Measurements from ENCODE around the gene TRPM4.
"Not testable (repeated sequence)": the region's sequence is repeated elsewhere in the genome, so short reads cannot be mapped to it uniquely, and the experiment has no call there.

Gene TRPM4

GRCh38 chr19:49152119-49152550, 5.5 kb upstream of the TRPM4 start:
- DNase-seq, result no peak

DNA sequence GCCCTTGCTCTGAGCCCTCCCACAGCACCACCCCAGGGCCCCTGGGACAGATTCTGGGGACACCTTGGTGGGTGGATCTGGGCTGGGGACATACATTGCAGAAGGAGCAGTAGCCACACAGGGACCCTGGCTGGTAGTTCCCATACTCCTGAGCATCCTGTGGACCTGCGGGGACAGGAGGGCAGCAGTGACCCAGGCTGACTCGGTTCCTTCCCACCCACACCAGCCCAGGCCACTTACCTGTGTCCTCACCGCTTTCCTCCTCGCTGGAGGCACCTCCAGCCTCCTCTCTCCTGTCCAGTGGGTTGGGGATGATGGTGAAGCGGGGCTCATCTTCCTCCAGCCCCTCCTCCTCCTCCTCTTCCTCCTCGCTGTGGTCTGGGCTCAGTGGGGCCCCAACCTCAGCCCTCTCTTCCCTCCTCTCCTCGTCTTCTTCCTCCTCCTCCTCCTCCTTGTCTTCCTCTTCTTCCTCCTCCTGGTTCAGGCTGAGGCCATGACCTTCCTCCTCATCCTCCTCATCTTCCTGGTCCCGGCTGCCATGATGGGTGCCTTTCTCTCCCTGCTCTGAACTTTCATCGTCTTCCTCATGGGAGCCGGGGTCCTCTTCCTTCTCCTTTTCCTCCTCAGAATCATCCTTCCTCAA, 4.3 kb upstream of the TRPM4 start:
- DNase-seq, result no peak

- no peak for DNase-seq
These were observed 3.3 kb upstream of the TRPM4 start for GRCh38 chr19:49154279-49154678.

GRCh38 chr19:49155005-49155819, 2.4 kb upstream of the TRPM4 start, which contains the start of gene HRC:
Gene HRC, minus strand, starts transcription at chr19:49155396. Its CDS starts 159 bp downstream, at chr19:49155237.
- DNase-seq, result no peak

DNA sequence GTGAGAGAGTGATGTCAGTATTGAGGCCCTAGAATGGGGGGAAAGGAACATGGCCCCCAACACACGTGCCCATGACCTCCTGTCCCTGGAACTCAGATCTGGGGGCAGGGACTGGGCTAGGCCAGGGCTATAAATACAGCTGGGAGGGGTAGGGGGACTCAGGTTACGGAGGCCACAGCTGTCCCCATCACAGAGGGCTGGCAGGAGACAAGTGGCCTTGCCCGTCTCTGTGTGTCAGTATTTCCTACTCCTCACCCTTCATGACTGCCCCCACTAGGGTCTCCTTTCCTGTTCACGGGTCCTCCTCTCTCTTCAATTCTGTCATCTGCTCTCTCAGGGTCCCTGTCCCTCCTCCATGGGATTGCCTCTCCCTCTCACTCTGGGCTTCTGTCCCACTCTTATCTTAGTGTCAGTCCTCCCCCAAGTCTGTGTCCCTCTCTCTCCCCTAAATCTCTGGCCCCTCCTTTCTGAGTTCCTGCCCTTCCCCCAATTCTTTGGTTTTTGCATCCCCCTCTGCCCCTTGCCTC, 1.7 kb upstream of the TRPM4 start:
- DNase-seq, result no peak

- no peak for DNase-seq
These were observed 3.0 kb downstream of the TRPM4 start for GRCh38 chr19:49160450-49161189.

DNA sequence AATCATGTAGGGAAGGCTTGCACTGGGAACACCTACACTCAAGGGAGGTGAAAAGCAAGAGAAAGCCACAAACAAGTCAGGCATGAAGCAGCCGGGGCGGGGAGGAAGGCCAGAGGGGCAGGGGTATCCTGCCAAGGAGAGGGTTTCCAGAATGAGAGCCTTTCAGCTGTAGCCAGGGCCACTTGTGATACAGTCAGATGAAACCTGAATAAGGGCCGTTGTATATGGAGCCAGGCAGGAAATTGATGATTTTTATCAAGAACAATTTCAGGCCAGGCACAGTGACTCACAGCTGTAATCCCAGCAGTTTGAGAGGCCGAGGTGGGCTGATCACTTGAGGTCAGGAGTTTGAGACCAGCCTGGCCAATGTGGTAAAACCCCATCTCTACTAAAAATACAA, 4.4 kb downstream of the TRPM4 start:
- DNase-seq, result no peak

- no peak for DNase-seq
These were observed 7.6 kb downstream of the TRPM4 start for GRCh38 chr19:49165111-49165750.

DNA sequence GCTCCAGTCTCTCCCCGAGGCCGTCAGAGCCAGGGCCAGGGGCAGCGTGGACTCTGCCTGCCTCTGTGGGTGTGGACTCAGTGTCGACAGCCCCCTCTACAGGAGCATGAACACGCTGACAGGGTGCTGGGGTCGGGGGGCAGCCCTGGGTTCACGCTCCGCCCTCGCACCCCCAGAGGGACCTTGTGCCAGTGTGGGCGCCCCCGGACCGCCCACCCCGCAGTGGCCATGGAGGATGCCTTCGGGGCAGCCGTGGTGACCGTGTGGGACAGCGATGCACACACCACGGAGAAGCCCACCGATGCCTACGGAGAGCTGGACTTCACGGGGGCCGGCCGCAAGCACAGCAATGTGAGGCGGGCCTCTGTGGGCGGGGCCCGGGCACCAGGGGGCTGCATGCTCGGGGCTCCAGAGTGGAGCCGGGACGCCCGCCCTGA, 8.3 kb downstream of the TRPM4 start:
- no peak for DNase-seq

DNA sequence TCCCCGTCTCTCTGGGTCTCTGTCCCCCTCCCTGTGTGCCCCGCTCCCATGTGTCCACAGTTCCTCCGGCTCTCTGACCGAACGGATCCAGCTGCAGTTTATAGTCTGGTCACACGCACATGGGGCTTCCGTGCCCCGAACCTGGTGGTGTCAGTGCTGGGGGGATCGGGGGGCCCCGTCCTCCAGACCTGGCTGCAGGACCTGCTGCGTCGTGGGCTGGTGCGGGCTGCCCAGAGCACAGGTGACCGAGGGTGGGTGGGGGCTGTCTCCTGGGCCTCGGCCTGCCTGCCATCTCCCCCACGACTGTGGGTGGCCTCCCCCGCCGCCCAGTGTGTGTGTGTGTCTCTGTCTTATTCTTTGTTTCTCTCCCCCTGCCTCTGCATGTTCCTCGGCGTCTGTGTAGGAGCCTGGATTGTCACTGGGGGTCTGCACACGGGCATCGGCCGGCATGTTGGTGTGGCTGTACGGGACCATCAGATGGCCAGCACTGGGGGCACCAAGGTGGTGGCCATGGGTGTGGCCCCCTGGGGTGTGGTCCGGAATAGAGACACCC, 10.3 kb downstream of the TRPM4 start:
- DNase-seq, result no peak

DNA sequence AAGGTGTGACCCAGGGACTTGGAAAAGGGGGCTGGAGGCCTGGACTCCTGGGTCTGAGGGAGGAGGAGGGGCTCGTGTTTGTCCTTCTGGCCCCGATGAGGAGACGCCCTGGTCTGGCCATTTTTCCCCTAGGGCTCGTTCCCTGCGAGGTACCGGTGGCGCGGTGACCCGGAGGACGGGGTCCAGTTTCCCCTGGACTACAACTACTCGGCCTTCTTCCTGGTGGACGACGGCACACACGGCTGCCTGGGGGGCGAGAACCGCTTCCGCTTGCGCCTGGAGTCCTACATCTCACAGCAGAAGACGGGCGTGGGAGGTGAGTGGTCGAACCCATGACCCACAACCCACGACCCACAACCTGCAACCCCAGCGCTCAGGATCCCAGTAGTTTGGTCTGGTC, 10.8 kb downstream of the TRPM4 start:
- DNase-seq, result no peak

DNA sequence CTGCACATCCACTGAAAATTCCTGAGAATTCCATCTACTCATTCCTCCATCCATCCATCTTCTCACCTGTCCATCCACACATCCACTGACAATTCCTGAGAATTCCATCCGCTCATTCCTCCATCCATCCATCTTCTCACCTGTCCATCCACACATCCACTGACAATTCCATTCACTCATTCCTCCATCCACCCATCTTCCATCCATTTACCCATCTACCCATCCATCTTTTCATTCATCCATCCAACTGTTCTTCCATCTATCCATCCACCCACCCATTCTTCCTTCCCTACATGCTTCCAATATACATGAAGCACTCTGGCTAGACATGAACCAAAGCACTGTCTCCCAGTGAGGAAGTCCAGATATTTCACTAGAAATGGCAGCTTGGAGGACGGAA, 15.6 kb downstream of the TRPM4 start:
- DNase-seq, result no peak

- no peak for DNase-seq
These were observed 23.1 kb downstream of the TRPM4 start for GRCh38 chr19:49180659-49181058.

DNA sequence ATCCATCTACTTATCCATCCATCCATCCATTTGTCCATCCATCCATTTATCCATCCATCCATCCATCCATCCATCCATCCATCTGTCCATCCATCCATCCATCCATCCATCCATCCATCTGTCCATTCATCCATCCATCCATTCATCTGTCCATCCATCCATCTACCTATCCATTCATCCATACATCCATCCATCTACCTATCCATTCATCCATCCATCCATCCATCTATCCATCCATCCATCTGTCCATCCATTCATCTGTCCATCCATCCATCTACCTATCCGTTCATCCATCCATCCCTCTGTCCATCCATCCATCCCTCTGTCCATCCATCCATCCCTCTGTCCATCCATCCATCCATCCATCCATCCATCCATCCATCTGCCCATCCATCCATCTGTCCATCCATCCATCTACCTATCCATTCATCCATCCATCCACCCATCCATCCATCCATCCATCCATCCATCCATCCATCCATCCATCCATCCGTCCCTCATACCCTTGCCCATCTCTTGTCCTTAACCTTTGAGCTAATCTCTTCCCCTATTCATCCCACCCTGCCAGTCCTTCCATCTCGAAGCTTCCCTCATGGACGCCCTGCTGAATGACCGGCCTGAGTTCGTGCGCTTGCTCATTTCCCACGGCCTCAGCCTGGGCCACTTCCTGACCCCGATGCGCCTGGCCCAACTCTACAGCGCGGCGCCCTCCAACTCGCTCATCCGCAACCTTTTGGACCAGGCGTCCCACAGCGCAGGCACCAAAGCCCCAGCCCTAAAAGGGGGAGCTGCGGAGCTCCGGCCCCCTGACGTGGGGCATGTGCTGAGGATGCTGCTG, 24.6 kb downstream of the TRPM4 start:
- DNase-seq, result not testable (repeated sequence)

- no peak for DNase-seq
These were observed 25.3 kb downstream of the TRPM4 start for GRCh38 chr19:49182848-49183375.

- DNase-seq, result no peak
These were observed 28.5 kb downstream of the TRPM4 start for GRCh38 chr19:49186108-49186507.

DNA sequence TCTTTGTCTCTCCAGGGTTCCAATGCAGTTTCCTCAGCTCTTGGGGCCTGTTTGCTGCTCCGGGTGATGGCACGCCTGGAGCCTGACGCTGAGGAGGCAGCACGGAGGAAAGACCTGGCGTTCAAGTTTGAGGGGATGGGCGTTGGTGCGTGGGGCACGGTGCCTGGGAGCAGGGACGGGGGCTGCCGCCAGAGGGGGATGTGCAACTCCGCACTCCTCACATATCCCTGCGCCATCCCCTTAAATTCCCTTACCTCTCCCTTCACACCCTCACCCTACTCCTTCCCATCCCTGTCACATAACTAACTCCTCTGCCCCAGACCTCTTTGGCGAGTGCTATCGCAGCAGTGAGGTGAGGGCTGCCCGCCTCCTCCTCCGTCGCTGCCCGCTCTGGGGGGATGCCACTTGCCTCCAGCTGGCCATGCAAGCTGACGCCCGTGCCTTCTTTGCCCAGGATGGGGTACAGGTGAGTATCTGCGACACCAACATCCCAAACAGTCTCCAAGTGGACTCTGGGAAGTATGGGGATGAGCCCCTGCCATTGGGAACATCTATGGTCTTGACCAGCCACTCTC, 31.1 kb downstream of the TRPM4 start:
- DNase-seq, result no peak

DNA sequence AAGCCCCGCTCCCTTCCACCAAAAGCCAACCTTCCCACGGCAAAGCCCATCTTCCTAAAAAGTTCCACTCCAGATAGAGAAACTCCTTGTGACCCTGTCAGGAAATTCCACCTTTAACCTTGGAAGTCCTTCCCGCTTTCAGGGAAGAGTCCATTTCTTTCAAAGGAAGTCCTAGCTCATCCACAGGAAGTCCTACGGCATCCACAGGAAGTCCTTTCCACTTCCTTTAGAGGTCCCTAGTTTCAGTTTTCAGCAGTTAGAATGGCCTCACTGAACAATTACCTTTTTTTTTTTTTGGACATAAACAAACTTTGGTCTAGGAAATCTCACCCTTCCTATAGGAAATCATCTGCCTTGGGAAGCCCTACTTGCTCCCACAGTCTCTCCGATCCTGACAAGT, 31.7 kb downstream of the TRPM4 start:
- DNase-seq, result no peak

GRCh38 chr19:49190781-49191180, 33.2 kb downstream of the TRPM4 start:
- DNase-seq, result no peak

GRCh38 chr19:49193822-49194394, 36.3 kb downstream of the TRPM4 start:
- DNase-seq, result no peak

DNA sequence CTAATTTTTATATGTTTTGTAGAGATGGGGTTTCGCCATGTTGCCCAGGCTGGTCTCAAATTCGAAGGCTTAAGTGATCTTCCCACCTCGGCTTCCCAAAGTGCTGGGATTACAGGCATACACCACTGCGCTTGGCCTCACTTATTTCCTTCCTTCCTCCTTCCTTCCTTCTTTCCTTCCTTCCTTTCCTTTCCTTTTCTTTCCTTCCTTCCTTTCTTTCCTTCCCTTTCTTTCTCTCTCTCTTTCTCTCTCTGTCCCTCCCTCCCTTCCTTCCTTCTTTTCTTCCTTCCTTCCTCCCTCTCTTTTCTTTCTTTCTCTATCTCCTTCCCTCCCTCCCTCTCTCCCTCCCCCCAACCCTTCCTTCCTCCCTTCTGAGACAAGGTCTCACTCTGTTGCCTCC, 36.8 kb downstream of the TRPM4 start:
- DNase-seq, result no peak
